Keratinocyte (primary cell): Measurements from ENCODE around the gene ZNF563. TPM values are rescaled to one million over a fixed set of nuclear protein-coding genes. Genes with fewer than 3 reads are reported as not detected.

ENCODE experiments used
- DNase-seq: peaks from one replicate; pipeline ENCODE4 v3.0.0-alpha.2; 2011; ENCODE audit warnings: low read depth, missing footprints, low spot score
- FAIRE-seq: peaks from 2 replicates; lab custom pipeline; 2011; peaks lifted over from hg19 to GRCh38; lab: Jason Lieb, UNC
- H2AFZ ChIP-seq: 2 replicates; pipeline ENCODE4 v1.6.0; 2012; ENCODE audit warnings: low read length, control low read depth, inconsistent platforms; ENCODE audit not compliant: control insufficient read depth
- H3K27ac ChIP-seq: 2 replicates; pipeline ENCODE4 v1.5.1; 2011; ENCODE audit warnings: low read length; ENCODE audit not compliant: control insufficient read depth, insufficient read depth
- H3K27me3 ChIP-seq: 3 replicates; pipeline ENCODE4 v1.6.0; 2011; ENCODE audit warnings: low read length; ENCODE audit not compliant: control insufficient read depth, insufficient read depth; ENCODE audit errors: extremely low read depth
- H3K36me3 ChIP-seq, 2 experiments: 2 replicates in 1 of 2; 3 replicates in 1 of 2; pipeline ENCODE4 v1.5.1; 2011; ENCODE audit warnings: low read length in 2 of 2, mild to moderate bottlenecking in 1 of 2; ENCODE audit not compliant: control insufficient read depth in 2 of 2, insufficient read depth in 2 of 2; ENCODE audit errors: extremely low read depth in 1 of 2
- H3K4me1 ChIP-seq: 3 replicates; pipeline ENCODE4 v1.5.1; 2011; ENCODE audit warnings: low read length; ENCODE audit not compliant: control insufficient read depth, insufficient read depth; ENCODE audit errors: extremely low read depth
- H3K4me2 ChIP-seq: 3 replicates; pipeline ENCODE4 v1.6.0; 2011; ENCODE audit warnings: low read depth, low read length; ENCODE audit not compliant: control insufficient read depth, insufficient read depth; ENCODE audit errors: extremely low read depth
- H3K4me3 ChIP-seq, 3 experiments: fragments of 200-600 bp in 1 of 3; sonication (generic) in 1 of 3; 2 replicates in 2 of 3; 3 replicates in 1 of 3; pipeline ENCODE4 v1.5.1; 2011 to 2016; ENCODE audit warnings: low read length in 3 of 3, mild to moderate bottlenecking in 3 of 3, control low read depth in 2 of 3, inconsistent platforms in 1 of 3, low read depth in 1 of 3, mixed read lengths in 1 of 3, mixed run types in 1 of 3, moderate library complexity in 1 of 3; ENCODE audit not compliant: control insufficient read depth in 2 of 3, insufficient read depth in 2 of 3; ENCODE audit errors: extremely low read depth in 1 of 3
- H3K79me2 ChIP-seq: 2 replicates; pipeline ENCODE4 v1.6.0; 2012; ENCODE audit warnings: low read length; ENCODE audit not compliant: control insufficient read depth, insufficient read depth
- H3K9ac ChIP-seq: 3 replicates; pipeline ENCODE4 v1.6.0; 2011; ENCODE audit warnings: low read length; ENCODE audit not compliant: control insufficient read depth, insufficient read depth; ENCODE audit errors: extremely low read depth
- H3K9me1 ChIP-seq: 3 replicates; pipeline ENCODE4 v1.6.0; 2011; ENCODE audit warnings: low read length; ENCODE audit not compliant: control insufficient read depth, insufficient read depth; ENCODE audit errors: extremely low read depth
- H3K9me3 ChIP-seq: 2 replicates; pipeline ENCODE4 v1.5.1; 2012; ENCODE audit warnings: low read depth, low read length; ENCODE audit not compliant: control insufficient read depth
- H4K20me1 ChIP-seq: 3 replicates; pipeline ENCODE4 v1.6.0; 2011; ENCODE audit warnings: low read length; ENCODE audit not compliant: control insufficient read depth, insufficient read depth; ENCODE audit errors: extremely low read depth
- EZH2 ChIP-seq: IDR thresholded peaks from one replicate; pipeline ENCODE4 v1.6.1; 2012; ENCODE audit warnings: inconsistent platforms, mild to moderate bottlenecking, low read length, moderate library complexity
- dilution Hi-C: fragments of 300-500 bp; cut with MboI; formaldehyde crosslinking; loops from one replicate; pipeline ENCODE4 v1.7.0; 2020; ENCODE audit warnings: low sequenced_read_pairs; ENCODE audit not compliant: extremely low pct_ligation_motif_present
- polyA plus RNA-seq, 5 experiments: library from polyadenylated mRNA; depleted of rRNA in 3 of 5; stranded (reverse) in 3 of 5; stranded (forward) in 1 of 5; unstranded in 1 of 5; fragments of >200 nt; gene quantifications; 1 replicate in 1 of 5; 2 replicates in 3 of 5; 3 replicates in 1 of 5; pipeline versions ENCODE4 v1.2.1 to v1.2.3, GENCODE V29; 2011 to 2012; ENCODE audit warnings: missing spikeins in 2 of 5, low read depth in 1 of 5, low replicate concordance in 1 of 5
- TF ChIP-seq, protein P1 (sequence below), 3 experiments: IDR thresholded peaks in 1 of 3; conservative IDR thresholded peaks in 1 of 3; optimal IDR thresholded peaks in 1 of 3; 2 replicates in 2 of 3; 3 replicates in 1 of 3; pipeline versions ENCODE3 to v1.5.1; 2011; ENCODE audit warnings: low read length in 3 of 3, mild to moderate bottlenecking in 3 of 3, moderate library complexity in 2 of 3, control low read depth in 1 of 3, inconsistent platforms in 1 of 3; ENCODE audit not compliant: insufficient read depth in 2 of 3; ENCODE audit errors: extremely low read depth in 1 of 3

Gene ZNF563
- polyA plus RNA-seq, 1 donor (not counting 4 experiments of a cell fraction or from before 2014, with no cell fraction given): 4.7 TPM

DNA sequence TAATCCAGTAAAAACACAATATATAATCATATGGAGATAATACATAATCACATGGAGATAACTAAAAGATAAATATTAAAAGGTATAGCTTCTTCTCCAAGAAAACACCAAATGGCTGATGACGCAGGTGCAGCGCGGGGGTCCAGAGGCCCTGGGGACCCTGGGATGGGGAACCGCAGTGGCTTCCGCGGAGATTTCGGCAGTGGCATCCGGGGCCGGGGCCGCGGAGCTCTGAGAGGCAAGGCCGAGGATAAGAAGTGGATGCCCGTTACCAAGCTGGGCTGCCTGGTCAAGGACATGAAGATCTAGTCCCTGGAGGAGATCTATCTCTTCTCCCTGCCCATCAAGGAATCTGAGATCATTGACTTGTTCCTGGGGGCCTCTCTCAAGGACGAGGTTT, 49.2 kb downstream of the ZNF563 start:
- Histone ChIP-seq H3K9me1 (no peaks in the 10 kb centered on the region), H3K4me3 (no peak overlapping the region), H3K4me1 (peaks cover 6% of the 10 kb centered on the region), H3K4me2 (no peak overlapping the region), H3K36me3 (peaks cover 0 to 4% of the 10 kb centered on the region in 2 experiments), H3K27me3 (no peaks in the 10 kb centered on the region), H3K9me3 (peaks cover 7% of the 10 kb centered on the region), H3K9ac (no peak overlapping the region), H4K20me1 (no peaks in the 10 kb centered on the region), H3K79me2 (peaks cover 43% of the 10 kb centered on the region), H2AFZ (no peak overlapping the region), H3K27ac (no peak overlapping the region)
- FAIRE-seq (no peak), DNase-seq (no peak)
- TF ChIP-seq, protein P1, sequence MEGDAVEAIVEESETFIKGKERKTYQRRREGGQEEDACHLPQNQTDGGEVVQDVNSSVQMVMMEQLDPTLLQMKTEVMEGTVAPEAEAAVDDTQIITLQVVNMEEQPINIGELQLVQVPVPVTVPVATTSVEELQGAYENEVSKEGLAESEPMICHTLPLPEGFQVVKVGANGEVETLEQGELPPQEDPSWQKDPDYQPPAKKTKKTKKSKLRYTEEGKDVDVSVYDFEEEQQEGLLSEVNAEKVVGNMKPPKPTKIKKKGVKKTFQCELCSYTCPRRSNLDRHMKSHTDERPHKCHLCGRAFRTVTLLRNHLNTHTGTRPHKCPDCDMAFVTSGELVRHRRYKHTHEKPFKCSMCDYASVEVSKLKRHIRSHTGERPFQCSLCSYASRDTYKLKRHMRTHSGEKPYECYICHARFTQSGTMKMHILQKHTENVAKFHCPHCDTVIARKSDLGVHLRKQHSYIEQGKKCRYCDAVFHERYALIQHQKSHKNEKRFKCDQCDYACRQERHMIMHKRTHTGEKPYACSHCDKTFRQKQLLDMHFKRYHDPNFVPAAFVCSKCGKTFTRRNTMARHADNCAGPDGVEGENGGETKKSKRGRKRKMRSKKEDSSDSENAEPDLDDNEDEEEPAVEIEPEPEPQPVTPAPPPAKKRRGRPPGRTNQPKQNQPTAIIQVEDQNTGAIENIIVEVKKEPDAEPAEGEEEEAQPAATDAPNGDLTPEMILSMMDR (optimal IDR thresholded peaks at IDR 0.05 in 1 of 3, IDR thresholded peaks at IDR 0.05 in 1 of 3, conservative IDR thresholded peaks at IDR 0.05 in 1 of 3; ENCODE audit: extremely low read depth in 1 of 3, insufficient read depth in 2 of 3, low read length in 3 of 3): no peak
- TF ChIP-seq EZH2: no peak
- dilution Hi-C loops: no loop called here

DNA sequence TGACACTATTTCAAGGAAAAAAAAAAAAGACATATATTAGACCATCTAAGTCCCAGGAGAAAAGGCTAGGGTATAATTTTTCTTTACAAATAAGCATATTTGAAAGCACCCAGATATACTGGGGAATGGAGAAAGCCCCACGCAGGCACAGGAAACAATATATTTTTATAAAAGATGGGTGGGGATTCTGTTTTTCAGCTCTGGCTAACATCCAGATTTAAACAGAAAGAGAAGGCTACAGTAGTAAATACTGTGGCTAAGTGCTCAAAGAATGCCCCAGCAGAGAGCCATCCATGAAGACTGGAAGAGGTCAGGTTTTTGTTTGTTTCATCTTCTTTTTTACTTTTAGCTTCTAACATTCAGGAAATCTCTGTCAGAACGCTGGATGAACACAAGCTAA, 54.7 kb downstream of the ZNF563 start:
- no peak overlapping the region for H3K4me3 ChIP-seq
- H3K27ac ChIP-seq: no peak overlapping the region
- no peak overlapping the region for H3K9ac ChIP-seq
- no peaks in the 10 kb centered on the region for H3K4me1 ChIP-seq
- peaks cover 21% of the 10 kb centered on the region for H3K79me2 ChIP-seq
- H3K36me3 ChIP-seq: peaks cover 2 to 4% of the 10 kb centered on the region in 2 experiments
- no peak overlapping the region for H3K4me2 ChIP-seq
- TF ChIP-seq EZH2: no peak
- TF ChIP-seq, protein P1 (optimal IDR thresholded peaks at IDR 0.05 in 1 of 3, IDR thresholded peaks at IDR 0.05 in 1 of 3, conservative IDR thresholded peaks at IDR 0.05 in 1 of 3; ENCODE audit: extremely low read depth in 1 of 3, insufficient read depth in 2 of 3, low read length in 3 of 3): no peak
- FAIRE-seq (no peak), DNase-seq (no peak)
- H4K20me1 ChIP-seq: no peaks in the 10 kb centered on the region
- dilution Hi-C loops: no loop called here
- H2AFZ ChIP-seq: no peak overlapping the region
- peaks cover 17% of the 10 kb centered on the region for H3K9me3 ChIP-seq
- no peaks in the 10 kb centered on the region for H3K27me3 ChIP-seq
- no peaks in the 10 kb centered on the region for H3K9me1 ChIP-seq
